HG03469 (cell line): ENCODE results near the gene ADIPOR2.
"Not testable (repeated sequence)": the region's sequence is repeated elsewhere in the genome, so short reads cannot be mapped to it uniquely, and the experiment has no call there.

Experiments
- ATAC-seq: cut with Tn5 transposase; IDR thresholded peaks from one replicate; pipeline ENCODE4 v1.9.1; 2021; ENCODE audit warnings: mild to moderate bottlenecking, moderate library complexity, moderate number of reproducible peaks; ENCODE audit not compliant: unreplicated experiment

Gene ADIPOR2

DNA sequence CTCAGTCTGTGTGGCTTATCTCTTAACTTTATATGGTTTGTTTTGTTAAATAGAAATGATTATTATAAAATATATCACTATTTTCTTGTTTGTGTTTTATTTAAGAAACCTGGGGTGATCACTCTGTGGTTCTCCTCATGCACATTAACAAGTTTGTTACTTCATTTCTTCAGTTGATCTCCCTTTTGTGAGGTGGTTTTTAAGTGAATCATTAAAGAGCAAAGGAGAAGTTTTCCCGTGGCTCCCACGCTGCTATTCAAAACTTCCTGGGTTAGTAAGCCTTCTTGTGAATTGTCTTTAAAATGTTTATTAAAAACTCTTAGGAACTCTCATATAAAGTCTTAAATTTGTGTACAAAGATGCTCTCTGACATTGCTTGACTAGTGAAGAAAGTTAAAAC is 11.8 kb downstream of the ADIPOR2 start:
- ATAC-seq: no peak

DNA sequence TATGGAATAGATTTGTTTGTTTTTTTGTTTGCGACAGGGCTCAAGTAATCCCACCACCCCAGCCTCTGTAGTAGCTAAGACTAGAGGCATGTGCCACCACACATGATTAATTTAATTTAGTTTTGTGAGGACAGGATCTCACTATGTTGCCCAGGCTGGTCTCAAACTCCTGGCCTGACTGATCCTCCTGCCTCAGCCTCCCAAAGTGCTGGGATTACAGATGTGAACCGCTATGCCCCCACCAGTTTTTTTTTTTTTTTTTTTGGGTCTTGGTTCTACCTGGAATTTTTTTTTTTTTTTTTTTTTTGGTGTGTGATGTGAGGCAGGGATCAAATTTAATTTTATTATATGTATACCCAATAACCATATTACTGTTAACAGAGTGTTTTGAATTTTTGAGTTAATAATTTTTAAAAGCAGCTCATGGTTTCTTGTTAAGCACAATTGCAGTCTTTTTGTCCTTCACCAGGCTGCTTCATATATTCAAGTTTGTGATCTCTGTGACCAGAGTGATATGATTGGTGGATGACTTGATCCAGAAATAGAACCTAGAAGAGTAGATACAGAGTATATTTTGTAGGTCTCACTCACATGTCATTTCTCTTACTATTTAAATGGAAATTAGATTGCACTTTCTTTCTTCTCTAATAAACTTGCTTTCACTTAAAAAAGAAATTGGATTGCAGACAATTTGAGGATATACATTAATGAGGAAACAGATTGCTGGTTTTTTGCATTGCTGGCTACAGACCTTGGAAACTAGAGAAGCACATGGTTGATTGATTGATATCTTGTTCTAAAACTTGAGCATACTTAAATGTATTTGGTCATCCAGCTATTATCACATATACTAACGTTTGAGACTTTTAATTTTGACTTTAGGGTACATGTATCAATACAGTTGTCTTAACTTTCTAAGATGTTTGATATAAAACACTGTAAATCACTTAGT is 13.2 kb downstream of the ADIPOR2 start:
- no peak for ATAC-seq

GRCh38 chr12:1705774-1706631 is 15.1 kb downstream of the ADIPOR2 start:
- no peak for ATAC-seq

DNA sequence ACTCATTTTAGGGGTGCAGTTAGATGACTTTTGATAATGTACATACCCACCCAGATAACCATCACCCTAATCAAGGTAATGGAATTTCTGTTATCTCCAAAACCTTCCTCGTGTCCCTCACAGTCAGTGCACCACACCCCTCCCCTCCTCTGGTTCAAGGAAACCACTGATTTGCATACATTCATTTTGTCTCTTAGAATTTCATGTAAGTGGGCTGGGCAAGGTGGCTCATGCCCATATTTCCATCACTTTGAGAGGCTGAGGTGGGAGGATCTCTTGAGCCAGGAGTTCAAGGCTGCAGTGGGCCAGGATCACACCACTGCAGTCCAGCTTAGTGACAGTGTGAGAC is 15.7 kb downstream of the ADIPOR2 start:
- ATAC-seq: no peak

GRCh38 chr12:1707051-1707450 is 16.2 kb downstream of the ADIPOR2 start:
- ATAC-seq: no peak

GRCh38 chr12:1709968-1710367 is 19.1 kb downstream of the ADIPOR2 start:
- ATAC-seq: not testable (repeated sequence)

DNA sequence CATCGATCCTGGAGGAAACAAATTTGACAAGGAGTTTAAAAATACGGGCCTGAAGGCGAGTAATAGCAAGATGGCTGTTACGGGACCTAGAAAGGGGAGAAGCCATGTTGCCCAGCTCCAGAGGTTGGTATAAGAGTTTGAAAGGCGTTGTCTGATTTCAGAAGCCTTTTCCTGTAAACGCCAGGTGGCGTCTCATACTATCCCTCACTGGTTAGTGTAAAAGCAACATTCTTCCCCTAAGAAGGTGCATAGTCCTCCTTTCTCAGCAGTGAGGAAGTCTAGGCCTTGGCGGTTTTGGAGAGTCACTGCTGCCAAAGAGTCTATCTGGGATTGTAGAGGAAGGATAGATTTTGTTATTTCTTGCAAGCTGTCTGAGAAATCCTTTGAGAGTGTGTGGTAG is 20.0 kb downstream of the ADIPOR2 start:
- not testable (repeated sequence) for ATAC-seq

GRCh38 chr12:1711536-1712211 is 20.8 kb downstream of the ADIPOR2 start:
- not testable (repeated sequence) for ATAC-seq

DNA sequence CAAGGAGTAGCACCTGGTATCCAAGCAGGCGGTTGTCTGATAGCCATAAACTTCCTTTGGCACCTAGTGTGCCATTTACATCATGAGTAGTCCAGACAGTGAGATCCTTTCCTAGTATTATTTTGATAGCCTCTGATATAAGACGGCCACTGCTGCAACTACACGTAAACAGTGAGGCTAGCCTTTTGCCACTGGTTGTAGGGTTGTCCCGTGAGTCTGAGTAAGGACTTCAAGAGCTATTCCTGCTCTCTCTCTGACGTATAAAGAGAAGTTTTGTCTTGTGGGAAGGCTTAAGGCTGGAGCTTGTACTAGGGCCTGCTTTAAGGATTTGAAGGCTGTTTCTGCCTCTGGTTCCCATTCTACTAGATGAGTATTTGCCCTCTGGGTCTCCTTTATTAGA is 21.4 kb downstream of the ADIPOR2 start:
- not testable (repeated sequence) for ATAC-seq

GRCh38 chr12:1712852-1713251 is 22.0 kb downstream of the ADIPOR2 start:
- ATAC-seq: not testable (repeated sequence)

GRCh38 chr12:1713783-1714348 is 23.0 kb downstream of the ADIPOR2 start:
- ATAC-seq: not testable (repeated sequence)

- ATAC-seq: not testable (repeated sequence)
Measured at GRCh38 chr12:1715459-1715858, 24.6 kb downstream of the ADIPOR2 start.

DNA sequence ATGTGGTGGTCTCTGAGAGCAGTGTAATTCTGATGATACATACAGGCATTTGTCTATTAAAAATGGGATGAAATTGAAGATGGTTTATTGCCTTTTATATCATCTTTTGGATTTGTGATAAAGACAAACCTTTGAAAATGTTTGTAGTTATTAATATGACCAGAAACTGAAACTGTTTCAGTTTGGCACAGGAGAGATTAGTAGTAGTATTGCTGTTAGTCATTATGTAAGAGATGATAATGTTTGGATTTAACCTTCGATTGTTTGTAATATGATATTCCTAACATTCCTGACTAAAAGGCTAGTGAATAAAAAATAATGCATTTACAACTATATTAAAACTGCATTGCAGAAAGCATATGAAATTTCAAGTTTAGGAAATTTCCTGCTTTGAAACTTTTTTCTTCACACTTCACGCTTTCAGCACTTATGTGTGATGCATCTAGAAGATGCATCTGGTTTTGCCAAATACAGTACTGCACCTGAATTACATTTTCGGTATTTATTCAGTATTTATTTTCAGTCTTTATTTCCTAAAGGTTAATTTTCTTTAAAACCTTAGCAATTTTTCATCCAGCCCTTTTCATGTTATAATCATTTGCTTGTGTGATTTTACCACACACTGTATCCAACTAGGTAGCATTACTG is 25.5 kb downstream of the ADIPOR2 start:
- ATAC-seq: no peak

- no peak for ATAC-seq
Measured at GRCh38 chr12:1716911-1717310, 26.0 kb downstream of the ADIPOR2 start.

DNA sequence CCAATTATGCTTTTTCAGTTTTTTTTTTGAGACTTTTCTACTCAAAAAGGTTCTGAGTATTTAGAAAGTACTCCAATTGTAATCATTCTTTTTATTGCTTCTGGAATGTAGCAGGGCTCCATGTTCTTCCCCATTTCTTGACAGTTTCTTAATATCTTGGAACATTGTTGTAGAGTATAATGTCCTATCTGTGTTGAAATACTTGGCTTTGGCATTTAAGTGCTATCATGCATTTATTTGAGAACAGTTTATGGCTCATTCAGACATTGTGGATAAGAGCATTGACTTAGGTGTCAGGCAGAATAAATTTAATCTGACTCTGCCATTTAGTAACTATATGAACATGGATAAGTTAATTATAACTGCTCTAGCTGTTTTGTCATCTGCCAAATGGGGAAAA is 28.3 kb downstream of the ADIPOR2 start:
- ATAC-seq: no peak

- ATAC-seq: no peak
Measured at GRCh38 chr12:1720494-1720893, 29.6 kb downstream of the ADIPOR2 start.

- ATAC-seq: no peak
Measured at GRCh38 chr12:1723721-1724120, 32.9 kb downstream of the ADIPOR2 start.

DNA sequence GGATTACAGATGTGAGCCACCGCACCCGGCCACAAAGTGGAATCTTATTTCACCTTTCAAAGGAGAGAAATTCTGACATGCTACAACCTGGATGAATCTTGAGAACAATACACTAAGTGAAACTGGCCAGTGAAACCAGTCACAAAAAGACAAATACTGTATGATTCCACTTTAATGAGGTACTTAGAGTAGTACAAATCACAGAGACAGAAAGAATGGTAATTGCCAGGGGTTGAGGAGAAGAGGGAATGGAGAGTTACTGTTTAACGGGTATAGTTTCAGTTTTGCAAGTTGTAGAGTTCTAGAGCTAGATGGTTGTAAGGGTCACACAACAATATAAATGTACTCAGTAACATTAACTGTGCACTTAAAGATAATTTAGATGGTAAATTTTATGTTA is 33.4 kb downstream of the ADIPOR2 start:
- no peak for ATAC-seq

DNA sequence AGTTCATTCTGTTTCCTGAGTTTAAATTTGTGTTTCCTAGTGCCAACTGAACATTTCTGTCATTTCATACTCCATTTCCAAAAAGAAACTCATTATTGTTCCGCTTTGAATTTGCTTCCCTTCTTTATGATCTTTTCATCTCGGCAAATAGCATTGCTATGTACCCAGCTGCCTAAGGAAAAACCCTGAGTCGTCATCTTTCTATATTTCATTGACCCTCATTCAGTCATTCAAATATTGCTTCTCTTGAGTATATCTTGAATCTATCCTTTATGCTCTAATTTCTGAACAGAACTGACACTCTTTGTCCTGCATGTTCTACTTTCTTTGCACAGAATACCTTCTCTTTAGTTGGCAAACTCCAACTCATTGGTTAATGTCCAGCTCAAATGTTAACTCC is 35.9 kb downstream of the ADIPOR2 start:
- no peak for ATAC-seq

GRCh38 chr12:1728824-1729223 is 38.0 kb downstream of the ADIPOR2 start:
- ATAC-seq: no peak
